Measurements from ENCODE around the gene TBC1D8B. TPM values are rescaled to one million over a fixed set of nuclear protein-coding genes. Genes with fewer than 3 reads are reported as not detected.
"Not testable (repeated sequence)": the region's sequence is repeated elsewhere in the genome, so short reads cannot be mapped to it uniquely, and the experiment has no call there.

TBC1D8B gene
- total RNA-seq, 1 donor from 2014 or later = 1.4 TPM

DNA sequence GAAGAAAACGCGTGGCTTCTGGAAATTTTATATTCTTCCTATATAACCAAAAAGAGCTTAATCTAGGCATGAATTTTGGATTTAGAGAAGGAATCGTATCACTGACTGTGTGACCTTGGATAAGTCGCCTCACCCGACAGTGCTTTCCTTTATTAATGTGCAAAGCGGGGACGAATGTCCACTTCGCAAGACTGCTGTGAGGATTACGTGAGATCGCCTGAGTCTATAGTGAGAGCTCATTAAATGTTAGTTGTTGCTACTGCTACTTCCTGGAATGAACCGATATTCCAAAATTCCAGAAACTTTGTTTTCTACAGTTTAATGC lies 448 bp upstream of the TBC1D8B start:
- H3K79me2 ChIP-seq (ENCODE audit: low read depth) = no peaks in the 10 kb centered on the region
- no peak for TF ChIP-seq EZH2phosphoT487 (IDR thresholded peaks at IDR 0.05)
- no peak for TF ChIP-seq EZH2 (IDR thresholded peaks at IDR 0.05)
- TF ChIP-seq, protein P1, sequence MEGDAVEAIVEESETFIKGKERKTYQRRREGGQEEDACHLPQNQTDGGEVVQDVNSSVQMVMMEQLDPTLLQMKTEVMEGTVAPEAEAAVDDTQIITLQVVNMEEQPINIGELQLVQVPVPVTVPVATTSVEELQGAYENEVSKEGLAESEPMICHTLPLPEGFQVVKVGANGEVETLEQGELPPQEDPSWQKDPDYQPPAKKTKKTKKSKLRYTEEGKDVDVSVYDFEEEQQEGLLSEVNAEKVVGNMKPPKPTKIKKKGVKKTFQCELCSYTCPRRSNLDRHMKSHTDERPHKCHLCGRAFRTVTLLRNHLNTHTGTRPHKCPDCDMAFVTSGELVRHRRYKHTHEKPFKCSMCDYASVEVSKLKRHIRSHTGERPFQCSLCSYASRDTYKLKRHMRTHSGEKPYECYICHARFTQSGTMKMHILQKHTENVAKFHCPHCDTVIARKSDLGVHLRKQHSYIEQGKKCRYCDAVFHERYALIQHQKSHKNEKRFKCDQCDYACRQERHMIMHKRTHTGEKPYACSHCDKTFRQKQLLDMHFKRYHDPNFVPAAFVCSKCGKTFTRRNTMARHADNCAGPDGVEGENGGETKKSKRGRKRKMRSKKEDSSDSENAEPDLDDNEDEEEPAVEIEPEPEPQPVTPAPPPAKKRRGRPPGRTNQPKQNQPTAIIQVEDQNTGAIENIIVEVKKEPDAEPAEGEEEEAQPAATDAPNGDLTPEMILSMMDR (IDR thresholded peaks at IDR 0.05) = no peak

GRCh38 chrX:106811131-106811910 lies 8.8 kb downstream of the TBC1D8B start:
- Histone ChIP-seq H3K79me2 (ENCODE audit: low read depth) (no peaks in the 10 kb centered on the region), H3K9ac (no peak overlapping the region), H3K4me1 (no peaks in the 10 kb centered on the region), H3F3A (ENCODE audit: low read depth) (no peaks in the 10 kb centered on the region), H3K27me3 (no peaks in the 10 kb centered on the region), H3K27ac (no peak overlapping the region), H3K4me2 (no peak overlapping the region), H3K9me3 (ENCODE audit: low read depth) (no peaks in the 10 kb centered on the region), H2AFZ (replicated peaks) (no peak overlapping the region), H4K20me1 (ENCODE audit: low read depth) (no peaks in the 10 kb centered on the region), H3K4me3 (no peak overlapping the region), H3K36me3 (no peaks in the 10 kb centered on the region)
- H3K36me3 Mint-ChIP-seq = no peaks in the 10 kb centered on the region
- DNase-seq (ENCODE audit: low spot score) = no peak
- no peak overlapping the region for H3K4me3 Mint-ChIP-seq
- peaks cover 3% of the 10 kb centered on the region for H3K9me3 Mint-ChIP-seq
- H3K27me3 Mint-ChIP-seq (ENCODE audit: insufficient read depth, low read depth) = no peaks in the 10 kb centered on the region
- TF ChIP-seq EZH2 (IDR thresholded peaks at IDR 0.05) (no peak), EZH2phosphoT487 (IDR thresholded peaks at IDR 0.05) (no peak)
- TF ChIP-seq, protein P1 (IDR thresholded peaks at IDR 0.05) = no peak
- no peaks in the 10 kb centered on the region for H3K4me1 Mint-ChIP-seq
- no peak overlapping the region for H3K27ac Mint-ChIP-seq

More for the DNA sequence above, 448 bp upstream of the TBC1D8B start:
- Histone ChIP-seq H3K36me3 (no peaks in the 10 kb centered on the region), H3K4me2 (peak overlapping the region; percentile 77), H3K9me3 (ENCODE audit: low read depth) (no peaks in the 10 kb centered on the region), H3K4me1 (no peaks in the 10 kb centered on the region), H3K27ac (no peak overlapping the region), H2AFZ (replicated peaks) (peak overlapping the region; percentile 88), H3K4me3 (peak overlapping the region; percentile 65), H3K27me3 (peaks cover 51% of the 10 kb centered on the region), H4K20me1 (ENCODE audit: low read depth) (no peaks in the 10 kb centered on the region), H3F3A (ENCODE audit: low read depth) (no peaks in the 10 kb centered on the region), H3K9ac (no peak overlapping the region)
- Mint-ChIP-seq H3K36me3 (no peaks in the 10 kb centered on the region), H3K4me1 (no peaks in the 10 kb centered on the region), H3K27me3 (ENCODE audit: insufficient read depth, low read depth) (peaks cover 18% of the 10 kb centered on the region), H3K27ac (no peak overlapping the region), H3K9me3 (no peaks in the 10 kb centered on the region), H3K4me3 (peak overlapping the region; percentile 99)
- peak; percentile 1 for DNase-seq (ENCODE audit: low spot score)

- not testable (repeated sequence) for H3K4me3 ChIP-seq; DNase-seq (ENCODE audit: low spot score)
These were observed 10.5 kb downstream of the TBC1D8B start for GRCh38 chrX:106812930-106813329.

GRCh38 chrX:106814093-106814492 lies 11.6 kb downstream of the TBC1D8B start:
- not testable (repeated sequence) for H4K20me1 ChIP-seq (ENCODE audit: low read depth)

More at GRCh38 chrX:106812930-106813329, 10.5 kb downstream of the TBC1D8B start:
- not testable (repeated sequence) for H3K27me3 Mint-ChIP-seq (ENCODE audit: insufficient read depth, low read depth); H3K4me1 Mint-ChIP-seq; H3K9ac ChIP-seq; H3K4me3 Mint-ChIP-seq; H3K27ac ChIP-seq; H3F3A ChIP-seq (ENCODE audit: low read depth); H3K4me1 ChIP-seq; H3K36me3 Mint-ChIP-seq; H4K20me1 ChIP-seq (ENCODE audit: low read depth); H3K4me2 ChIP-seq; H3K9me3 Mint-ChIP-seq; H3K36me3 ChIP-seq; H3K27ac Mint-ChIP-seq; H3K27me3 ChIP-seq; H3K9me3 ChIP-seq (ENCODE audit: low read depth); H3K79me2 ChIP-seq (ENCODE audit: low read depth); H2AFZ ChIP-seq (replicated peaks)

More at GRCh38 chrX:106814093-106814492, 11.6 kb downstream of the TBC1D8B start:
- H3K4me1 Mint-ChIP-seq; H3K36me3 Mint-ChIP-seq; H3K27ac Mint-ChIP-seq; H3F3A ChIP-seq (ENCODE audit: low read depth); H3K27me3 ChIP-seq; H3K79me2 ChIP-seq (ENCODE audit: low read depth); DNase-seq (ENCODE audit: low spot score); H3K4me2 ChIP-seq; H3K4me1 ChIP-seq; H3K27ac ChIP-seq; H2AFZ ChIP-seq (replicated peaks); H3K4me3 ChIP-seq; H3K36me3 ChIP-seq; H3K9ac ChIP-seq; H3K9me3 Mint-ChIP-seq; H3K9me3 ChIP-seq (ENCODE audit: low read depth); H3K4me3 Mint-ChIP-seq; H3K27me3 Mint-ChIP-seq (ENCODE audit: insufficient read depth, low read depth): not testable (repeated sequence)

All from neural progenitor cell (in vitro differentiated cells).